ENCODE data around the gene FCN1. TPM values are rescaled to one million over a fixed set of nuclear protein-coding genes. Genes with fewer than 3 reads are reported as not detected.

FCN1 gene
- total and polyA plus RNA-seq, 2 of the 8 experiments (the other 6 are each of a cell fraction or from before 2014, with no cell fraction given): not detected

DNA sequence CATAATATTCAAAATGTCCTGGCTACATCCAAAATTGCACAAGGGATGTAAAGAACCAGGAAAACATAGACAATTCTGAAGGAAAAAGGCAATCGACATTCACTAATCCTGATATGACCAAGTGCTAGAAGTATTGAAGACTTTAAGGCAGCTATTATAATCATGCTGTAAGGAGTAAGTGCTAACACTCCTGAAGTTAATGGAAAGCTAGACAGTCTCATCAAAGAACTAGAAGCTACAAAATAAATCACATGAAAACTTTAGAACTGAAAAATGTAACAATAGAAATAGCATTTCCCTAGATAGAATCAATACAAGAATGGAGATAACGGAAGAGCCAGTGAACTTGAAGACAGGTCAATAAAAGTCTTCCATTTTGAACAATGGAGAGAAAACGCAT lies 18.5 kb downstream of the FCN1 start:
- Histone ChIP-seq H3K4ac (replicated peaks; ENCODE audit: insufficient read length, low read depth, low read length) (no peak overlapping the region), H3K79me2 (ENCODE audit: control insufficient read depth in 1 of 2, insufficient read depth in 2 of 2, low read length in 2 of 2) (no peaks in the 10 kb centered on the region), H3K9me3 (ENCODE audit: insufficient read depth in 2 of 2, low read depth in 1 of 2, low read length in 1 of 2) (peaks cover 9 to 11% of the 10 kb centered on the region in 2 experiments; a peak in 3 of 4 replicates), H2BK120ac (replicated peaks; ENCODE audit: low read depth, low read length) (no peak overlapping the region), H2BK20ac (ENCODE audit: low read length) (no peak overlapping the region), H3K23me2 (ENCODE audit: low read depth, low read length) (no peaks in the 10 kb centered on the region), H3K4me2 (ENCODE audit: insufficient read depth in 1 of 2, low read depth in 2 of 2, low read length in 2 of 2) (no peak overlapping the region), H3K23ac (ENCODE audit: insufficient read length) (no peak overlapping the region), H2BK12ac (ENCODE audit: low read depth, low read length) (no peak overlapping the region), H2BK15ac (ENCODE audit: low read length) (no peak overlapping the region), H2AK5ac (ENCODE audit: low read depth, low read length) (no peak overlapping the region), H4K91ac (replicated peaks; ENCODE audit: insufficient read length, low read length) (no peak overlapping the region), H3K79me1 (ENCODE audit: low read depth, low read length) (no peaks in the 10 kb centered on the region), H4K8ac (ENCODE audit: extremely low read depth, insufficient read depth, low read length) (no peak overlapping the region), H3K18ac (ENCODE audit: extremely low read depth, low read length) (no peak overlapping the region), H3K27ac (ENCODE audit: low read depth, low read length) (no peak overlapping the region), H3K36me3 (ENCODE audit: control insufficient read depth in 2 of 4, insufficient read depth in 4 of 4, low read length in 3 of 4) (no peaks in the 10 kb centered on the region), H3K56ac (replicated peaks; ENCODE audit: insufficient read length, low read depth, low read length) (no peak overlapping the region), H3K4me3 (ENCODE audit: extremely low read depth in 1 of 4, insufficient read depth in 2 of 4, low read depth in 3 of 4, low read length in 4 of 4) (no peak overlapping the region), H3K4me1 (replicated peaks in 1 of 4; ENCODE audit: control insufficient read depth in 3 of 4, insufficient read depth in 4 of 4, low read length in 3 of 4) (no peaks in the 10 kb centered on the region), H4K20me1 (replicated peaks in 1 of 2; ENCODE audit: control insufficient read depth in 1 of 2, insufficient read depth in 2 of 2, low read length in 2 of 2) (no peaks in the 10 kb centered on the region), H3K9ac (replicated peaks in 1 of 4; ENCODE audit: extremely low read depth in 1 of 4, low read depth in 3 of 4, low read length in 3 of 4) (no peak overlapping the region), H2BK5ac (ENCODE audit: low read depth, low read length) (no peak overlapping the region), H2AFZ (ENCODE audit: low read length) (no peak overlapping the region), H3K27me3 (replicated peaks in 1 of 4; ENCODE audit: control insufficient read depth in 3 of 4, extremely low read depth in 1 of 4, insufficient read depth in 3 of 4, low read length in 3 of 4) (no peaks in the 10 kb centered on the region), H4K5ac (ENCODE audit: insufficient read length, low read depth, low read length) (no peak overlapping the region), H3K14ac (ENCODE audit: insufficient read length) (no peak overlapping the region)
- ChIA-PET POLR2A (ENCODE audit: partially characterized antibody) (no interaction called here), CTCF (ENCODE audit: partially characterized antibody) (interaction anchor here (0.6 to 1.4 kb wide), 4 partner anchors 16 to 188 kb away, joined by 3 to 4 read pairs (median 3); no protein-coding TSS in a partner anchor)
- FAIRE-seq: no peak
- TF ChIP-seq MAFK (IDR thresholded peaks at IDR 0.05; ENCODE audit: low read depth, low read length) (no peak), HDAC2 (IDR thresholded peaks at IDR 0.05; ENCODE audit: borderline replicate concordance in 1 of 2, low read depth in 2 of 2, low read length in 2 of 2) (no peak), NRF1 (IDR thresholded peaks at IDR 0.05; ENCODE audit: low read depth, low read length) (no peak), POLR2AphosphoS5 (IDR thresholded peaks at IDR 0.05; ENCODE audit: low read depth, low read length) (no peak), EGR1 (IDR thresholded peaks at IDR 0.05; ENCODE audit: borderline replicate concordance, low read depth, low read length) (no peak), SRF (IDR thresholded peaks at IDR 0.05; ENCODE audit: low read depth, low read length) (no peak), SIN3A (conservative IDR thresholded peaks at IDR 0.05 in 1 of 2, IDR thresholded peaks at IDR 0.05 in 1 of 2; ENCODE audit: low read depth in 1 of 2, low read length in 2 of 2) (no peak)
- no peak for DNase-seq (ENCODE audit: low read depth in 1 of 2, low spot score in 2 of 2)
- 69% methylated on average over 3 of the region's 3 CpGs; no CpG with 5 or more reads in 1 of the 2 experiments for WGBS, 2 experiments (ENCODE audit: extremely low coverage in 1 of 2, insufficient coverage in 1 of 2, insufficient read length in 1 of 2, insufficient replicate concordance in 2 of 2, low coverage in 1 of 2, low lambda C conversion rate in 2 of 2, missing lambda C conversion rate in 1 of 2)

Measured in H1 (cell line).